Activated B cell treated with CpG ODN at 0.5 μM for 24 hours (primary cell): Measurements from ENCODE around the gene TMEM184A. TPM values are rescaled to one million over a fixed set of nuclear protein-coding genes. Genes with fewer than 3 reads are reported as not detected.

Experiments used
- ATAC-seq: fragments of 200-7000 bp; cut with Tn5 transposase; one replicate; pipeline ENCODE4 v1.10.0; 2021; ENCODE audit warnings: low read depth, mild to moderate bottlenecking, moderate library complexity
- CTCF ChIA-PET: fragments of 350-600 bp; sonication (Branson Sonifier 250); formaldehyde crosslinking; loops from one replicate; lab custom pipeline; 2021; ENCODE audit warnings: antibody characterized with exemption; lab: Charles Lee
- POLR2A ChIA-PET: fragments of 350-600 bp; sonication (Branson Sonifier 250); formaldehyde crosslinking; loops from one replicate; lab custom pipeline; 2021; ENCODE audit warnings: antibody characterized with exemption; lab: Charles Lee
- DNase-seq: peaks from one replicate; pipeline ENCODE4 v3.0.0; 2022
- H3K27ac Mint-ChIP-seq: one replicate; pipeline ENCODE4 v1.8.0; 2020; ENCODE audit warnings: mixed read lengths
- H3K27me3 Mint-ChIP-seq: one replicate; pipeline ENCODE4 v1.8.0; 2021; ENCODE audit warnings: mixed read lengths
- H3K36me3 Mint-ChIP-seq: one replicate; pipeline ENCODE4 v1.8.0; 2021; ENCODE audit warnings: low read depth, mixed read lengths
- H3K4me1 Mint-ChIP-seq: one replicate; pipeline ENCODE4 v1.8.0; 2021; ENCODE audit warnings: mixed read lengths
- H3K4me3 Mint-ChIP-seq: one replicate; pipeline ENCODE4 v1.8.0; 2020; ENCODE audit warnings: mild to moderate bottlenecking, mixed read lengths
- H3K9me3 Mint-ChIP-seq: one replicate; pipeline ENCODE4 v1.8.0; 2020; ENCODE audit warnings: mixed read lengths
- CTCF ChIP-seq: fragments of 200-600 bp; IDR thresholded peaks from one replicate; pipeline ENCODE4 v1.8.0; 2022; ENCODE audit warnings: antibody characterized with exemption, mild to moderate bottlenecking
- intact Hi-C: fragments of 100-400 bp; cut with micrococcal nuclease; formaldehyde crosslinking; loops from one replicate; pipeline ENCODE4 v1.15.1; 2024
- total RNA-seq: library from RNA; stranded (reverse); gene quantifications from 2 replicates; pipeline ENCODE4 v1.2.3, GENCODE V29; 2022

TMEM184A gene
- total RNA-seq, 1 donor from 2014 or later = not detected

GRCh38 chr7:1590476-1590875, 34.5 kb upstream of the TMEM184A start:
- Mint-ChIP-seq H3K4me3 (no peak overlapping the region), H3K27ac (no peak overlapping the region), H3K36me3 (no peaks in the 10 kb centered on the region), H3K9me3 (no peaks in the 10 kb centered on the region), H3K27me3 (peaks cover 28% of the 10 kb centered on the region), H3K4me1 (peaks cover 29% of the 10 kb centered on the region)
- CTCF ChIA-PET = interaction anchor here (0.6 kb wide), 1 partner anchor 9 kb away, joined by 3 read pairs; no protein-coding TSS in a partner anchor
- POLR2A ChIA-PET = no interaction called here
- ATAC-seq = no peak
- TF ChIP-seq CTCF = no peak
- no peak for DNase-seq
- intact Hi-C loops = no loop called here

GRCh38 chr7:1588978-1589377, 33.0 kb upstream of the TMEM184A start:
- ATAC-seq (no peak), DNase-seq (no peak)
- ChIA-PET POLR2A (no interaction called here), CTCF (no interaction called here)
- intact Hi-C loops = no loop called here
- H3K27ac Mint-ChIP-seq = no peak overlapping the region
- H3K36me3 Mint-ChIP-seq = no peaks in the 10 kb centered on the region
- peaks cover 29% of the 10 kb centered on the region for H3K4me1 Mint-ChIP-seq
- TF ChIP-seq CTCF = no peak
- no peaks in the 10 kb centered on the region for H3K9me3 Mint-ChIP-seq
- H3K4me3 Mint-ChIP-seq = no peak overlapping the region
- peaks cover 28% of the 10 kb centered on the region for H3K27me3 Mint-ChIP-seq

GRCh38 chr7:1587738-1588137, 31.7 kb upstream of the TMEM184A start:
- no peaks in the 10 kb centered on the region for H3K9me3 Mint-ChIP-seq
- peaks cover 24% of the 10 kb centered on the region for H3K4me1 Mint-ChIP-seq
- H3K27ac Mint-ChIP-seq = no peak overlapping the region
- CTCF ChIA-PET = no interaction called here
- peaks cover 19% of the 10 kb centered on the region for H3K27me3 Mint-ChIP-seq
- H3K4me3 Mint-ChIP-seq = no peak overlapping the region
- POLR2A ChIA-PET = no interaction called here
- intact Hi-C loops = no loop called here
- no peak for DNase-seq
- no peaks in the 10 kb centered on the region for H3K36me3 Mint-ChIP-seq
- TF ChIP-seq CTCF = no peak
- ATAC-seq = no peak

GRCh38 chr7:1586827-1587705, 31.1 kb upstream of the TMEM184A start:
- no peak for DNase-seq
- H3K27ac Mint-ChIP-seq = no peak overlapping the region

More at GRCh38 chr7:1586827-1587705, 31.1 kb upstream of the TMEM184A start:
- Mint-ChIP-seq H3K9me3 (no peaks in the 10 kb centered on the region), H3K27me3 (peaks cover 15% of the 10 kb centered on the region), H3K36me3 (no peaks in the 10 kb centered on the region), H3K4me1 (peaks cover 17% of the 10 kb centered on the region), H3K4me3 (no peak overlapping the region)
- intact Hi-C loops = no loop called here
- ChIA-PET POLR2A (interaction anchor here (0.6 kb wide), 1 partner anchor 18 kb away, joined by 3 read pairs; no protein-coding TSS in a partner anchor), CTCF (no interaction called here)
- no peak for ATAC-seq
- TF ChIP-seq CTCF = no peak
